Fibroblast of skin of right biceps (primary cell): ENCODE results near the gene TNFAIP8L2.
"Not testable (repeated sequence)": the region's sequence is repeated elsewhere in the genome, so short reads cannot be mapped to it uniquely, and the experiment has no call there.

Experiments used
- DNase-seq: peaks from one replicate; pipeline ENCODE4 v3.0.0-alpha.2; 2013

The TNFAIP8L2 gene

DNA sequence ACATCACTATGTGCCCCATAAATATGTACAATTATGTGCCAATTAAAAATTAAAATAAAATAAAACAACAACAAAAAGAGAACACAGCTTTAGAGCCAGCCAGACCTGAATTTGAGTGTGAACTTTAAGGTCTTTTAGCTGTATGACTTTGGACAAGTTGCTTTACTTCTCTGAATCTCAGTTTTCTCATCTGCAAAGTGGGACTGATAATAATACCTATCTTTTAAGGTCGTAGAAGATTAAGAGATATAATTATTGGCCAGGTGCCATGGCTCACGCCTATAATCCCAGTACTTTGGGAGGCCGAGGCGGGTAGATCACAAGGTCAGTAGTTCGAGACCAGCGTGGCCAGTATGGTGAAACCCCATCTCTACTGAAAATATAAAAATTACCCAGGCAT is 36.9 kb downstream of the TNFAIP8L2 start:
- no peak for DNase-seq

- no peak for DNase-seq
Measured at GRCh38 chr1:151193856-151194255, 37.4 kb downstream of the TNFAIP8L2 start.

- peak; percentile 91 for DNase-seq
Measured at GRCh38 chr1:151194894-151195594, 38.6 kb downstream of the TNFAIP8L2 start.

DNA sequence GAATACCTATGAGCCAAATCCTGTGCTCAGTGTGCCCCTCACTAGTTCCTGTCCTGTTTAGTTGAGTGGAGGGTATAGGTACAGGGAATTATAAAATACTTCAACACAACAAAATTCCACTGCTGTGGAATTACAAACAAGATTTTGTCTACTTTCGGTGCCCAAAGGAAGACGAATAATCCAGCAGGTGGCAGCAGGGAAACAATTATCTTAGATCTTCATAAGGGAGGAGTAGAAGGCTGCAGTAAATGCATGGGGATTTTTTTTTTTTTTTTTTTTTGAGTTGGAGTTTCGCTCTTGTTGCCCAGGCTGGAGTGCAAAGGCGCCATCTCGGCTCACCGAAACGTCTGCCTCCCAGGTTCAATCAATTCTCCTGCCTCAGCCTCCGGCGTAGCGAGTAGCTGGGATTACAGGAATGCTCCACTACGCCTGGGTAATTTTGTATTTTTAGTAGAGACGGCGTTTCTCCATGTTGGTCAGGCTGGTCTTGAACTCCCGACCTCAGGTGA is 39.9 kb downstream of the TNFAIP8L2 start:
- DNase-seq: peak; percentile 88

DNA sequence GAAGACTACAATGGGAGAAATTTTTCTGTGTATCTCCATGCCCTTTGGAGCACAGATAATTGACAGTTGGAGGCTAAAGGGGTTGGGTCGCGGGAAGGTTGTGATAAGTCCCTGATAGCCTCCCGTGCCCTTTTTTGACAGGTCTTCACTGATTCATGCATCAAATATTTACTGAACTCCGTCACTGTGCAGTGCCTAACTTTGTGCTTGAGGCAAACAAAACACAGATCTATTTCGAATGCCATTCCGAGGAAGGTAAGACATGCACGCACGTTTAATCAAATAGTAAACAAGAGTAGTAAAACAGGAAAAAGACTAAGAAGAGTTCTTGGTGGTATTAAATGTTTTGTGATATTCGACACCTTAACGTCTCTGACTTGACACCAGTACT is 41.4 kb downstream of the TNFAIP8L2 start:
- DNase-seq: no peak

DNA sequence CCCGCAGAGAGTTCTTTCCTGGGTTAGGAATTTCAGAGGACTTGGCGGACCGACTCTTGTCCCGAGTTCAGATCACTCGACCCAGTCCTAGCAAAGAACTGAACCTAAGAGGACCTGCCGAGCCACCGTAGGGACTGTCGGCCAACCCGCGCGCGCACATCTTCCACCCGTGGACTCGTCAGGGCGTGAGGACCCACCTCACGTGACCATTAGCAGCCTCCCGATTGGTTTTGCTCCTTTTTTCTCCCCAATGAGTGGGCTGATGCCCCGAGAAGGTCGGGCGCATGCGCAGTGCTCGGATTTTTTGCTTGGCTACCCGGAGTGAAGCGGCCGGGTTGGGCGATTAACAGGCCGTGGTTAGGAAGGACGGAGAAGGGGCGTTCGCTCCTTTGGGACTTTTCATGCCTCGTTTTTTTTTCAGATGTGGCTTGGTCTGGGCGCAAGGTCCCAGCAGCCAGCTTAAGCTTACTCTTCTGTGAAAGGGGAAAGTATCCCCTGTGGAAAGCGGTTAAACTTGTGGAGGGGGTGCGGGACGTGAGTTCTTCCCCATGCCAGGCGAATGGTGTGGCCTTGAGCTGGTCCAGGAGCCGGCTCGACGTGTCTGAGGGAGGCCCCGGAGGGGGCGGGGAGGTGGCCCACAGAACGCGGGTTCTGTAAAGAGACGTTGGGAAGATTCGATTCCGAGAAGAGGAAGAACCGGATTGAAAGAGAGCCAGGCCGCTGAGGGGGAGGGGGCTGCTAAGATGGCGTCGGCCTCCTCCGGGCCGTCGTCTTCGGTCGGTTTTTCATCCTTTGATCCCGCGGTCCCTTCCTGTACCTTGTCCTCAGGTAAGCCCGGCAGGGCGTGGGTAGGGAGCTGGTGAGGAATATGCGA is 42.0 kb downstream of the TNFAIP8L2 start, which contains the start of gene PIP5K1A:
PIP5K1A (plus strand) TSS at position 299 of the 874 bp plus-strand sequence; CDS start at position 744, 445 bp downstream.
- DNase-seq: peak; percentile 98

GRCh38 chr1:151199873-151200581 is 43.6 kb downstream of the TNFAIP8L2 start:
- DNase-seq: peak; percentile 96

DNA sequence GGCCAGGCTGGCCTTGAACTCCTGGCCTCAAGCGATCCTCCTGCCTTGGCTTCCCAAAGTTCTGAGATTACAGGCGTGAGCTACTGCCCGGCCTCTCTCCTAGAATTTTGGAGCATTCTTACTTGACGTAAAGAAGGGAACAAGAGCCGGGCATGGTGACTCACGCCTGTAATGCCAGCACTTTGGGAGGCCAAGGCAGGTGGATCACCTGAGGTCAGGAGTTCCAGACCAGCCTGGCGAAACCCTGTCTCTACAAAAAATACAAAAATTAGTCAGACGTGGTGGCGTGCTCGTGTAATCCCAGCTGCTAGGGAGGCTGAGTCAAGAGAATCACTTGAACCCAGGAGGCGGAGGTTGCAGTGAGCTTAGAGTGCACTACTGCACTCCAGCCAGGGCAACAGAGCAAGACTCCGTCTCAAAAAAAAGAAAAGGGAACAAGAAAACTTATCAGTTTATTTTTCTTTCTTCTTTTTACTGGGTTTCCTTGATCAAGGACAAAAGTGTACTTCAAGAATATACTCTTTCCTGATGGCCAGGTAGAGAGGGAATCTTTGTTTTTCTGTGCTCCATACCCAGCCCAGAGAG is 49.0 kb downstream of the TNFAIP8L2 start:
- not testable (repeated sequence) for DNase-seq
